ENCODE data around the gene KRTAP4-11. TPM values are rescaled to one million over a fixed set of nuclear protein-coding genes. Genes with fewer than 3 reads are reported as not detected.

The KRTAP4-11 gene
- total and polyA plus RNA-seq, 2 of the 8 experiments (the other 6 are each of a cell fraction or from before 2014, with no cell fraction given) = not detected

GRCh38 chr17:41153856-41154255 lies 35.7 kb upstream of the KRTAP4-11 start:
- H2BK20ac ChIP-seq (ENCODE audit: low read length) = no peak overlapping the region
- no peak overlapping the region for H3K4me3 ChIP-seq (ENCODE audit: extremely low read depth in 1 of 4, insufficient read depth in 2 of 4, low read depth in 3 of 4, low read length in 4 of 4)
- no peak overlapping the region for H2AFZ ChIP-seq (ENCODE audit: low read length)
- H3K9me3 ChIP-seq (ENCODE audit: insufficient read depth in 2 of 2, low read depth in 1 of 2, low read length in 1 of 2) = no peaks in the 10 kb centered on the region
- H3K23ac ChIP-seq (ENCODE audit: insufficient read length) = no peak overlapping the region
- TF ChIP-seq BACH1 (IDR thresholded peaks at IDR 0.05; ENCODE audit: low read length) (no peak), TEAD4 (IDR thresholded peaks at IDR 0.05; ENCODE audit: low read depth, low read length) (no peak), SP2 (IDR thresholded peaks at IDR 0.05; ENCODE audit: low read length) (no peak), YY1 (IDR thresholded peaks at IDR 0.05; ENCODE audit: low read depth, low read length) (no peak), SP4 (IDR thresholded peaks at IDR 0.05; ENCODE audit: low read length) (no peak), EGR1 (IDR thresholded peaks at IDR 0.05; ENCODE audit: borderline replicate concordance, low read depth, low read length) (no peak), RFX5 (IDR thresholded peaks at IDR 0.05; ENCODE audit: borderline replicate concordance, low read depth, low read length) (no peak), MAX (IDR thresholded peaks at IDR 0.05) (no peak)
- no peaks in the 10 kb centered on the region for H3K79me1 ChIP-seq (ENCODE audit: low read depth, low read length)
- H2BK5ac ChIP-seq (ENCODE audit: low read depth, low read length) = no peak overlapping the region
- ChIA-PET CTCF (ENCODE audit: partially characterized antibody) (no interaction called here), POLR2A (ENCODE audit: partially characterized antibody) (no interaction called here)
- no peak overlapping the region for H3K18ac ChIP-seq (ENCODE audit: extremely low read depth, low read length)
- no peaks in the 10 kb centered on the region for H3K79me2 ChIP-seq (ENCODE audit: control insufficient read depth in 1 of 2, insufficient read depth in 2 of 2, low read length in 2 of 2)
- H2AK5ac ChIP-seq (ENCODE audit: low read depth, low read length) = no peak overlapping the region
- no peaks in the 10 kb centered on the region for H3K27me3 ChIP-seq (replicated peaks in 1 of 4; ENCODE audit: control insufficient read depth in 3 of 4, extremely low read depth in 1 of 4, insufficient read depth in 3 of 4, low read length in 3 of 4)
- DNase-seq (ENCODE audit: low read depth in 1 of 2, low spot score in 2 of 2) (no peak), FAIRE-seq (no peak)
- no peak overlapping the region for H4K8ac ChIP-seq (ENCODE audit: extremely low read depth, insufficient read depth, low read length)
- H3K23me2 ChIP-seq (ENCODE audit: low read depth, low read length) = no peaks in the 10 kb centered on the region; the same call in 1 of the 2 replicates
- H3K4ac ChIP-seq (replicated peaks; ENCODE audit: insufficient read length, low read depth, low read length) = no peak overlapping the region
- H2BK12ac ChIP-seq (ENCODE audit: low read depth, low read length) = no peak overlapping the region
- no peak overlapping the region for H4K5ac ChIP-seq (ENCODE audit: insufficient read length, low read depth, low read length)
- no peak overlapping the region for H3K9ac ChIP-seq (replicated peaks in 1 of 4; ENCODE audit: extremely low read depth in 1 of 4, low read depth in 3 of 4, low read length in 3 of 4)
- no peak overlapping the region for H3K14ac ChIP-seq (ENCODE audit: insufficient read length)
- H4K91ac ChIP-seq (replicated peaks; ENCODE audit: insufficient read length, low read length) = no peak overlapping the region
- no peaks in the 10 kb centered on the region for H4K20me1 ChIP-seq (replicated peaks in 1 of 2; ENCODE audit: control insufficient read depth in 1 of 2, insufficient read depth in 2 of 2, low read length in 2 of 2)
- H2BK120ac ChIP-seq (replicated peaks; ENCODE audit: low read depth, low read length) = no peak overlapping the region
- no peak overlapping the region for H3K4me2 ChIP-seq (ENCODE audit: insufficient read depth in 1 of 2, low read depth in 2 of 2, low read length in 2 of 2)
- no peak overlapping the region for H3K27ac ChIP-seq (ENCODE audit: low read depth, low read length)
- no peaks in the 10 kb centered on the region for H3K4me1 ChIP-seq (replicated peaks in 1 of 4; ENCODE audit: control insufficient read depth in 3 of 4, insufficient read depth in 4 of 4, low read length in 3 of 4)
- 98% methylated on average over 2 of the region's 2 CpGs; no CpG with 5 or more reads in 1 of the 2 experiments for WGBS, 2 experiments (ENCODE audit: extremely low coverage in 1 of 2, insufficient coverage in 1 of 2, insufficient read length in 1 of 2, insufficient replicate concordance in 2 of 2, low coverage in 1 of 2, low lambda C conversion rate in 2 of 2, missing lambda C conversion rate in 1 of 2)
- H2BK15ac ChIP-seq (ENCODE audit: low read length) = no peak overlapping the region
- no peak overlapping the region for H3K56ac ChIP-seq (replicated peaks; ENCODE audit: insufficient read length, low read depth, low read length)
- H3K36me3 ChIP-seq (ENCODE audit: control insufficient read depth in 2 of 4, insufficient read depth in 4 of 4, low read length in 3 of 4) = no peaks in the 10 kb centered on the region
